ENCODE data around the gene CNTN1.

- no peak for TF ChIP-seq POLR2A (IDR thresholded peaks at IDR 0.05; ENCODE audit: low read depth, low read length)
- no peak for TF ChIP-seq TAF1 (IDR thresholded peaks at IDR 0.05; ENCODE audit: low read depth, low read length)
- no peak for TF ChIP-seq POLR2AphosphoS5 (IDR thresholded peaks at IDR 0.05; ENCODE audit: low read depth, low read length)
- no peak for TF ChIP-seq SPI1 (IDR thresholded peaks at IDR 0.05; ENCODE audit: low read depth, low read length)
- TF ChIP-seq POU2F2 (IDR thresholded peaks at IDR 0.05; ENCODE audit: low read depth, low read length) = no peak
- TF ChIP-seq PAX5 (IDR thresholded peaks at IDR 0.05; ENCODE audit: insufficient read depth, low read length, severe bottlenecking) = no peak
These were observed 4.0 kb upstream of the CNTN1 start for GRCh38 chr12:40688085-40688725.

Data from GM12891 (cell line).